ENCODE measurements around the gene TMEM242.

TMEM242 gene

GRCh38 chr6:157271911-157272310 is 51.4 kb downstream of the TMEM242 start:
- no peak for DNase-seq

- no peak for DNase-seq
Observed at GRCh38 chr6:157271441-157271840, 51.9 kb downstream of the TMEM242 start.

- no peak for DNase-seq
Observed at GRCh38 chr6:157270916-157271315, 52.4 kb downstream of the TMEM242 start.

- DNase-seq, result no peak
Observed at GRCh38 chr6:157270308-157270707, 53.0 kb downstream of the TMEM242 start.

GRCh38 chr6:157269261-157269794 is 54.0 kb downstream of the TMEM242 start:
- DNase-seq, result peak in 8 of 56 donors; percentile 12 to 51 (median 23)

GRCh38 chr6:157268835-157269234 is 54.5 kb downstream of the TMEM242 start:
- DNase-seq, result no peak

GRCh38 chr6:157268396-157268795 is 54.9 kb downstream of the TMEM242 start:
- no peak for DNase-seq

GRCh38 chr6:157267654-157268053 is 55.7 kb downstream of the TMEM242 start:
- no peak for DNase-seq

- no peak for DNase-seq
Observed at GRCh38 chr6:157267109-157267611, 56.2 kb downstream of the TMEM242 start.

GRCh38 chr6:157266274-157267101 is 56.8 kb downstream of the TMEM242 start:
- DNase-seq, result no peak

- no peak for DNase-seq
Observed at GRCh38 chr6:157265635-157266034, 57.7 kb downstream of the TMEM242 start.

- no peak for DNase-seq
Observed at GRCh38 chr6:157265186-157265585, 58.1 kb downstream of the TMEM242 start.

- DNase-seq, result no peak
Observed at GRCh38 chr6:157264701-157265100, 58.6 kb downstream of the TMEM242 start.

- DNase-seq, result no peak
Observed at GRCh38 chr6:157263881-157264397, 59.4 kb downstream of the TMEM242 start.

- no peak for DNase-seq
Observed at GRCh38 chr6:157263146-157263545, 60.2 kb downstream of the TMEM242 start.

GRCh38 chr6:157261606-157262005 is 61.7 kb downstream of the TMEM242 start:
- DNase-seq, result no peak

GRCh38 chr6:157260735-157261410 is 62.4 kb downstream of the TMEM242 start:
- DNase-seq, result no peak

GRCh38 chr6:157259443-157259842 is 63.9 kb downstream of the TMEM242 start:
- no peak for DNase-seq

- DNase-seq, result no peak
Observed at GRCh38 chr6:157258878-157259277, 64.4 kb downstream of the TMEM242 start.

- DNase-seq, result no peak
Observed at GRCh38 chr6:157255079-157255478, 68.2 kb downstream of the TMEM242 start.

GRCh38 chr6:157254538-157254937 is 68.8 kb downstream of the TMEM242 start:
- no peak for DNase-seq

GRCh38 chr6:157253699-157254098 is 69.6 kb downstream of the TMEM242 start:
- DNase-seq, result no peak
